ENCODE results near the gene CDHR3. TPM values are rescaled to one million over a fixed set of nuclear protein-coding genes. Genes with fewer than 3 reads are reported as not detected.

The CDHR3 gene
- total and polyA plus RNA-seq, 2 donors (not counting 3 experiments of a cell fraction or from before 2014, with no cell fraction given) = 0.46 to 2.3 TPM

GRCh38 chr7:106061301-106061979 is 98.4 kb downstream of the CDHR3 start:
- H3K4me1 ChIP-seq (ENCODE audit: control insufficient read depth, extremely low read depth, insufficient read depth, low read length) = peaks cover 17% of the 10 kb centered on the region
- no peaks in the 10 kb centered on the region for H3K9me1 ChIP-seq (replicated peaks; ENCODE audit: control insufficient read depth, extremely low read depth, insufficient read depth, low read length)
- no peak for DNase-seq (ENCODE audit: low read depth, low spot score)
- TF ChIP-seq FOS (IDR thresholded peaks at IDR 0.05; ENCODE audit: borderline replicate concordance, insufficient read depth, low read length) (no peak), MAX (IDR thresholded peaks at IDR 0.05; ENCODE audit: insufficient read depth, insufficient read length) (no peak), POLR2AphosphoS5 (IDR thresholded peaks at IDR 0.05; ENCODE audit: insufficient read depth, low read depth, low read length) (no peak)
- H3K27ac ChIP-seq (ENCODE audit: insufficient read depth, low read depth, low read length) = no peak overlapping the region
- POLR2A ChIA-PET = no interaction called here
- no peak for FAIRE-seq
- H3K9me3 ChIP-seq (replicated peaks; ENCODE audit: control insufficient read depth, insufficient read depth, low read length) = no peaks in the 10 kb centered on the region
- H3K4me3 ChIP-seq (replicated peaks in 1 of 3; ENCODE audit: insufficient read depth in 1 of 3, low read depth in 1 of 3, low read length in 3 of 3) = no peak overlapping the region
- H3K4me2 ChIP-seq (ENCODE audit: insufficient read depth, low read length) = no peak overlapping the region
- no peaks in the 10 kb centered on the region for H3K27me3 ChIP-seq (ENCODE audit: control insufficient read depth in 2 of 2, insufficient read depth in 2 of 2, low read length in 2 of 2)
- H2AFZ ChIP-seq (ENCODE audit: low read depth, low read length) = no peak overlapping the region
- BruUV-seq (replicated peaks) = no TSS peak
- dilution Hi-C loops (cut with MboI; ENCODE audit: extremely low pct_ligation_motif_present, low sequenced_read_pairs) = loop anchor here (25.0 kb wide), 1 partner anchor 101 kb away; no protein-coding TSS in a partner anchor
- H3K9ac ChIP-seq (replicated peaks; ENCODE audit: extremely low read depth, insufficient read depth, low read length) = no peak overlapping the region
- H3K79me2 ChIP-seq (ENCODE audit: control insufficient read depth, insufficient read depth, low read length) = no peaks in the 10 kb centered on the region
- intact Hi-C loops (cut with micrococcal nuclease) = no loop called here
- H3K36me3 ChIP-seq (ENCODE audit: control insufficient read depth in 2 of 2, extremely low read depth in 1 of 2, insufficient read depth in 2 of 2, low read length in 2 of 2) = no peaks in the 10 kb centered on the region
- CTCF ChIA-PET = interaction anchor here (1.0 to 8.8 kb wide), 2 partner anchors 11 to 93 kb away, joined by 3 to 209 read pairs; no protein-coding TSS in a partner anchor
- H4K20me1 ChIP-seq (replicated peaks; ENCODE audit: control insufficient read depth, extremely low read depth, insufficient read depth, low read length) = no peaks in the 10 kb centered on the region

GRCh38 chr7:106062006-106062405 is 98.9 kb downstream of the CDHR3 start:
- Histone ChIP-seq H3K4me1 (ENCODE audit: control insufficient read depth, extremely low read depth, insufficient read depth, low read length) (peaks cover 17% of the 10 kb centered on the region), H2AFZ (ENCODE audit: low read depth, low read length) (no peak overlapping the region), H3K79me2 (ENCODE audit: control insufficient read depth, insufficient read depth, low read length) (no peaks in the 10 kb centered on the region), H3K9me1 (replicated peaks; ENCODE audit: control insufficient read depth, extremely low read depth, insufficient read depth, low read length) (no peaks in the 10 kb centered on the region), H3K36me3 (ENCODE audit: control insufficient read depth in 2 of 2, extremely low read depth in 1 of 2, insufficient read depth in 2 of 2, low read length in 2 of 2) (no peaks in the 10 kb centered on the region), H4K20me1 (replicated peaks; ENCODE audit: control insufficient read depth, extremely low read depth, insufficient read depth, low read length) (no peaks in the 10 kb centered on the region), H3K9me3 (replicated peaks; ENCODE audit: control insufficient read depth, insufficient read depth, low read length) (no peaks in the 10 kb centered on the region), H3K4me3 (replicated peaks in 1 of 3; ENCODE audit: insufficient read depth in 1 of 3, low read depth in 1 of 3, low read length in 3 of 3) (no peak overlapping the region), H3K27me3 (ENCODE audit: control insufficient read depth in 2 of 2, insufficient read depth in 2 of 2, low read length in 2 of 2) (no peaks in the 10 kb centered on the region), H3K27ac (ENCODE audit: insufficient read depth, low read depth, low read length) (no peak overlapping the region), H3K4me2 (ENCODE audit: insufficient read depth, low read length) (no peak overlapping the region), H3K9ac (replicated peaks; ENCODE audit: extremely low read depth, insufficient read depth, low read length) (no peak overlapping the region)
- FAIRE-seq (no peak), DNase-seq (ENCODE audit: low read depth, low spot score) (no peak)
- no TSS peak for BruUV-seq (replicated peaks)
- intact Hi-C loops (cut with micrococcal nuclease) (no loop called here), dilution Hi-C loops (cut with MboI; ENCODE audit: extremely low pct_ligation_motif_present, low sequenced_read_pairs) (loop anchor here (25.0 kb wide), 1 partner anchor 100 kb away; no protein-coding TSS in a partner anchor)
- CTCF ChIA-PET = interaction anchor here (1.0 to 8.8 kb wide), 2 partner anchors 10 to 92 kb away, joined by 3 to 209 read pairs; no protein-coding TSS in a partner anchor
- POLR2A ChIA-PET = no interaction called here
- no peak for TF ChIP-seq CTCF (IDR thresholded peaks at IDR 0.05; ENCODE audit: extremely low read depth in 1 of 2, insufficient read depth in 1 of 2, low read depth in 1 of 2, low read length in 2 of 2)
- no peak for TF ChIP-seq POLR2AphosphoS5 (IDR thresholded peaks at IDR 0.05; ENCODE audit: insufficient read depth, low read depth, low read length)

All from endothelial cell of umbilical vein (primary cell).